ENCODE results near the gene ACER1.

The ACER1 gene

GRCh38 chr19:6269101-6269886, 64.1 kb downstream of the ACER1 start:
- TF ChIP-seq CTCF (IDR thresholded peaks at IDR 0.05; ENCODE audit: low read depth, low read length): no peak
- no peak overlapping the region for H3K4me3 ChIP-seq (replicated peaks in 1 of 2; ENCODE audit: low read depth in 2 of 2, low read length in 2 of 2)
- no peak for DNase-seq (ENCODE audit: low read depth in 2 of 2)

GRCh38 chr19:6268382-6268771, 65.0 kb downstream of the ACER1 start:
- H3K4me3 ChIP-seq (replicated peaks in 1 of 2; ENCODE audit: low read depth in 2 of 2, low read length in 2 of 2): no peak overlapping the region
- no peak for TF ChIP-seq CTCF (IDR thresholded peaks at IDR 0.05; ENCODE audit: low read depth, low read length)
- no peak for DNase-seq (ENCODE audit: low read depth in 2 of 2)

GRCh38 chr19:6267552-6268381, 65.6 kb downstream of the ACER1 start:
- no peak for TF ChIP-seq CTCF (IDR thresholded peaks at IDR 0.05; ENCODE audit: low read depth, low read length)
- DNase-seq (ENCODE audit: low read depth in 2 of 2): no peak
- H3K4me3 ChIP-seq (replicated peaks in 1 of 2; ENCODE audit: low read depth in 2 of 2, low read length in 2 of 2): no peak overlapping the region

- H3K4me3 ChIP-seq (replicated peaks in 1 of 2; ENCODE audit: low read depth in 2 of 2, low read length in 2 of 2): no peak overlapping the region
- no peak for TF ChIP-seq CTCF (IDR thresholded peaks at IDR 0.05; ENCODE audit: low read depth, low read length)
- DNase-seq (ENCODE audit: low read depth in 2 of 2): no peak
These were observed 68.6 kb downstream of the ACER1 start for GRCh38 chr19:6264803-6265202.

- no peak for DNase-seq (ENCODE audit: low read depth in 2 of 2)
- H3K4me3 ChIP-seq (replicated peaks in 1 of 2; ENCODE audit: low read depth in 2 of 2, low read length in 2 of 2): no peak overlapping the region
- TF ChIP-seq CTCF (IDR thresholded peaks at IDR 0.05; ENCODE audit: low read depth, low read length): no peak
These were observed 69.5 kb downstream of the ACER1 start for GRCh38 chr19:6263735-6264444.

GRCh38 chr19:6263306-6263705, 70.1 kb downstream of the ACER1 start:
- H3K4me3 ChIP-seq (replicated peaks in 1 of 2; ENCODE audit: low read depth in 2 of 2, low read length in 2 of 2): no peak overlapping the region
- TF ChIP-seq CTCF (IDR thresholded peaks at IDR 0.05; ENCODE audit: low read depth, low read length): no peak
- no peak for DNase-seq (ENCODE audit: low read depth in 2 of 2)
